Lung (tissue), 12 donors: Measurements from ENCODE around the gene FOXK1. TPM values are rescaled to one million over a fixed set of nuclear protein-coding genes. Genes with fewer than 3 reads are reported as not detected.

ENCODE experiments used
- ATAC-seq: fragments of 200-7000 bp; cut with Tn5 transposase; one replicate; pipeline ENCODE4 v1.9.1; 2020; ENCODE audit warnings: moderate number of reproducible peaks; ENCODE audit not compliant: insufficient read depth, low FRiP score
- DNase-seq, 3 donors: peaks; one replicate each; pipeline ENCODE4 v3.0.0-alpha.2; 2013 to 2017
- H3K27ac ChIP-seq, 2 donors: one replicate each; pipeline ENCODE4 v1.5.1; 2013; ENCODE audit warnings: mild to moderate bottlenecking in 2 of 2, moderate library complexity in 2 of 2, control low read depth in 1 of 2, inconsistent platforms in 1 of 2, low read depth in 1 of 2, low read length in 1 of 2
- H3K27me3 ChIP-seq, 3 donors: one replicate each; pipeline ENCODE4 v1.5.1; 2013; ENCODE audit warnings: low read length in 2 of 3; ENCODE audit not compliant: control insufficient read depth in 3 of 3, insufficient read depth in 3 of 3
- H3K36me3 ChIP-seq, 4 donors: one replicate each; pipeline ENCODE4 v1.5.1; 2013; ENCODE audit warnings: low read length in 4 of 4, mild to moderate bottlenecking in 1 of 4, moderate library complexity in 1 of 4; ENCODE audit not compliant: control insufficient read depth in 4 of 4, insufficient read depth in 4 of 4
- H3K4me1 ChIP-seq, 5 donors: one replicate each; pipeline ENCODE4 v1.5.1; 2013; ENCODE audit warnings: low read length in 5 of 5, mild to moderate bottlenecking in 2 of 5, moderate library complexity in 1 of 5; ENCODE audit not compliant: control insufficient read depth in 5 of 5, insufficient read depth in 5 of 5
- H3K4me3 ChIP-seq: one replicate; pipeline ENCODE4 v1.5.1; 2013; ENCODE audit warnings: mild to moderate bottlenecking, control low read depth, moderate library complexity
- H3K9ac ChIP-seq, 2 donors: one replicate each; pipeline ENCODE4 v1.5.1; 2013; ENCODE audit warnings: low read length in 2 of 2, control low read depth in 1 of 2; ENCODE audit not compliant: insufficient read depth in 1 of 2
- H3K9me3 ChIP-seq, 4 donors: one replicate each; pipeline ENCODE4 v1.5.1; 2013; ENCODE audit warnings: low read length in 3 of 4, mild to moderate bottlenecking in 1 of 4, moderate library complexity in 1 of 4; ENCODE audit not compliant: control insufficient read depth in 4 of 4, insufficient read depth in 3 of 4
- CTCF ChIP-seq: IDR thresholded peaks from 2 replicates; pipeline ENCODE4 v1.5.1; 2012; ENCODE audit warnings: mild to moderate bottlenecking; ENCODE audit errors: control extremely low read depth, extremely low read depth
- whole genome bisulfite sequencing, 2 donors: extraction: QIAGEN DNeasy Blood & Tissue Kit; methylation state at CpG; one replicate each; pipeline ENCODE4 v1.1.7; 2013; 5-methylcytosine and 5-hydroxymethylcytosine counted together
- polyA plus RNA-seq, 2 donors: library from polyadenylated mRNA; stranded (reverse); fragments of 200-250 nt; gene quantifications; one replicate each; pipeline ENCODE4 v1.2.1, GENCODE V29; 2013
- total RNA-seq, 2 donors: library from RNA; depleted of rRNA in 1 of 2; stranded (reverse); fragments of >200 nt in 1 of 2; gene quantifications; one replicate each; pipeline ENCODE4 v1.2.1, GENCODE V29; 2014 to 2021
- donor health status: control.
- donor health status: control.
- donor health status: Bipolar disorder and iron deficiency.
- donor health status: healthy.
- donor health status: DM: yes; HTN: yes; CAD: no.

The FOXK1 gene
- total and polyA plus RNA-seq, 4 donors: 6.4 to 36.2 (median 14.3) TPM

GRCh38 chr7:4681218-4681851 lies 760 bp upstream of the FOXK1 start:
- Histone ChIP-seq H3K9ac (no peak overlapping the region), H3K27me3 (no peaks in the 10 kb centered on the region), H3K4me1 (peaks cover 5 to 18% (median 7%) of the 10 kb centered on the region in 5 donors), H3K36me3 (peaks cover 0 to 3% (median 0%) of the 10 kb centered on the region in 4 donors), H3K4me3 (no peak overlapping the region), H3K27ac (peak overlapping the region in 1 of 2 donors; percentile 55), H3K9me3 (no peaks in the 10 kb centered on the region)
- ATAC-seq: no peak
- no peak for TF ChIP-seq CTCF
- 72 to 75% methylated on average over 6 of the region's 6 CpGs for WGBS, 2 donors
- DNase-seq: no peak

GRCh38 chr7:4682621-4683042 lies 537 bp downstream of the FOXK1 start:
- Histone ChIP-seq H3K27me3 (no peaks in the 10 kb centered on the region), H3K4me1 (peaks cover 5 to 18% (median 8%) of the 10 kb centered on the region in 5 donors), H3K4me3 (peak overlapping the region; percentile 100), H3K27ac (peak overlapping the region; percentile 70 to 94), H3K9me3 (no peaks in the 10 kb centered on the region), H3K9ac (no peak overlapping the region), H3K36me3 (peaks cover 0 to 3% (median 0%) of the 10 kb centered on the region in 4 donors)
- no peak for TF ChIP-seq CTCF
- ATAC-seq (no peak), DNase-seq (peak; percentile 34 to 59 (median 44))
- 1 to 3% methylated on average over 43 to 47 of the region's 47 CpGs for WGBS, 2 donors

- H3K9ac ChIP-seq: peak overlapping the region; percentile 74 to 84
- no peaks in the 10 kb centered on the region for H3K9me3 ChIP-seq
- peaks cover 0 to 3% (median 0%) of the 10 kb centered on the region in 4 donors for H3K36me3 ChIP-seq
- no peaks in the 10 kb centered on the region for H3K27me3 ChIP-seq
- no peak for DNase-seq
- no peak for TF ChIP-seq CTCF
- 3 to 5% methylated on average over 23 of the region's 23 CpGs for WGBS, 2 donors
- H3K27ac ChIP-seq: peak overlapping the region; percentile 78 to 94
- no peak for ATAC-seq
- H3K4me3 ChIP-seq: peak overlapping the region; percentile 100
- H3K4me1 ChIP-seq: peaks cover 5 to 18% (median 8%) of the 10 kb centered on the region in 5 donors
Measured at GRCh38 chr7:4683043-4683883, 1.2 kb downstream of the FOXK1 start.
